Measurements from ENCODE around the gene FAM222B.
"Not testable (repeated sequence)": the region's sequence is repeated elsewhere in the genome, so short reads cannot be mapped to it uniquely, and the experiment has no call there.

FAM222B gene

DNA sequence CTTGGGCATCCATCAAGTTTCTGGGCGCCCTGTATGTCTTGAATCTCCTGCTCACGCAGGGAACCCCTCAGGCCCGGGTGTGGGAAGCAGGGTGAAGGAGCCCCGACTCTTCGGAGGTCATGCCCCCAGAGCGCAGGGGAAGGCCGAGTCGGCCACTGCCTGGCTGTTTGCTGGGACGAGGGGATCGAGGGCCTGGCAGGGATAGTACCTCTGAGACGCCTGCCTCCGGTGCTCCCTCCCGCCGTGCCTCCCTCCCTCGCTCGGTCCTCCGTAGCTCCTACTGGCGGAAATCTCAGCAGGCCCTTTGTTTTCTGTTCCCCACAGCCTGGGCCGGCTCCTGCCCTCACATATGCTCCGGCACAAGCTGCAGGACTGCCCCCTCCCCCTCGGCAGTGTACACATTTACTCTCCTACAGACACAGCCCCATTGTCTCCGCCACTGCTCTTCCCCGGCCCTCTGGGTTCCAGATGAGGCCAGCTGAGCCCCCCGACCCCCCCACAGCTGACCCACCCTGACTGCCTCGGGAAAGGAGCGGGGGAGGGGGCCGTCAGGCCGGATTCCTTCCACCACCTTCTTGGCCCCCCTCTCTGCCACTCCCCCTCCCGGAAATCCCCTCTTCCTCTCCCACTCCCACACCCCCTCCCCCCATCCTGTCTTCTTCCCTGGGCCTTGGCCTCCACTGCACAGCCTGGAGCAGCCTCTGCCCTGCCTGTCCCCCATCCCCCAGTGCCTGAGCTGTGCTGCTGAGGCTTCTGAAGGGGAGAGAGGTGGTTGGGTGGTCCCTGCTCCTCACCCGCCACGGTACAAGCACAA, 97.4 kb downstream of the FAM222B start:
- peak; percentile 55 for DNase-seq

- peak; percentile 66 for DNase-seq
These were observed 98.3 kb downstream of the FAM222B start for GRCh38 chr17:28744104-28744971.

DNA sequence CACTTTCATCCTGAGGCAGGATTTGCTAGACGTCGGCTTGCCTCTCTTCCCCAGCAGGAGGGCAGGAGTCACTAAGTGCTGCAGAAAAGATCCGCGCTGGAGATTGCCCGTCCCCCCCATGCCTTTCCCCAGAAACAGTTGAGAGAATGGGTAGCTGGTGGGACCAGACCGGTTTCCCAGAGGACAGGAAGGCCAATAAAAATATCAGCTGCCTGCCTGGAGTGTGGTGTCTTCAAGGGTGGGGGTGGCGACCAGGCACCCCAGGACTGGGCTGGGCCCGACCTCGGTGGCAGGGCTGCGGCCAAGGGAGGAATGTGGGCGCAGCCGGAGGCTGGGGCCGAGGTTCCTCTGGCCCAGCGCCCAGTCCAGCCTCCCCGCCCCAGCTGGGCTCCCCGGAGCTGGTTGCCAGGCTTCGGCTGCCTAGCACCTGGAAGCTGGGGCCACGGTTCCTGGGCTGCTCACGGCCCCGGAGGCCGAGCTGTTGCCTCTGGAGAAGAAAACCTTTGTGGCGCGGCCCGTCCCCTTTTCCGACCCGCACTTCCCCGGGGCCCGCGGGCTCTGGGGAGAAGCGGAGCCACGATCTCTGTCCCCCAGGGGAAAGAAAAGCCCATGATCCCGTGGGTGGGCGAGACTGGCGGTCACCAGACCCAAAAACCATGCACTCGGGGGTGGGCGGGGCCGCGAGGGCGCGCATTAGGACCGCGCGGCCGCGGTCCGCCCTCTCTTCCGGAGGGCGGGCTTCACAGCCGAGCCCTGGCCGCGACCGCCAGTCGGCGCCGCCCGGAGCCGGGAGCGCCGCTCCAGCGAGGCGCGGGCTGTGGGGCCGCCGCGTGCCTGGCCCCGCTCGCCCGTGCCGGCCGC, 99.1 kb downstream of the FAM222B start, which contains the start of gene TRAF4:
TRAF4 (plus strand) TSS at position 769 of the 861 bp plus-strand sequence. CDS start 102 bp downstream, outside the sequence.
- peak; percentile 91 for DNase-seq

GRCh38 chr17:28741358-28742349, 100.9 kb downstream of the FAM222B start:
- no peak for DNase-seq

DNA sequence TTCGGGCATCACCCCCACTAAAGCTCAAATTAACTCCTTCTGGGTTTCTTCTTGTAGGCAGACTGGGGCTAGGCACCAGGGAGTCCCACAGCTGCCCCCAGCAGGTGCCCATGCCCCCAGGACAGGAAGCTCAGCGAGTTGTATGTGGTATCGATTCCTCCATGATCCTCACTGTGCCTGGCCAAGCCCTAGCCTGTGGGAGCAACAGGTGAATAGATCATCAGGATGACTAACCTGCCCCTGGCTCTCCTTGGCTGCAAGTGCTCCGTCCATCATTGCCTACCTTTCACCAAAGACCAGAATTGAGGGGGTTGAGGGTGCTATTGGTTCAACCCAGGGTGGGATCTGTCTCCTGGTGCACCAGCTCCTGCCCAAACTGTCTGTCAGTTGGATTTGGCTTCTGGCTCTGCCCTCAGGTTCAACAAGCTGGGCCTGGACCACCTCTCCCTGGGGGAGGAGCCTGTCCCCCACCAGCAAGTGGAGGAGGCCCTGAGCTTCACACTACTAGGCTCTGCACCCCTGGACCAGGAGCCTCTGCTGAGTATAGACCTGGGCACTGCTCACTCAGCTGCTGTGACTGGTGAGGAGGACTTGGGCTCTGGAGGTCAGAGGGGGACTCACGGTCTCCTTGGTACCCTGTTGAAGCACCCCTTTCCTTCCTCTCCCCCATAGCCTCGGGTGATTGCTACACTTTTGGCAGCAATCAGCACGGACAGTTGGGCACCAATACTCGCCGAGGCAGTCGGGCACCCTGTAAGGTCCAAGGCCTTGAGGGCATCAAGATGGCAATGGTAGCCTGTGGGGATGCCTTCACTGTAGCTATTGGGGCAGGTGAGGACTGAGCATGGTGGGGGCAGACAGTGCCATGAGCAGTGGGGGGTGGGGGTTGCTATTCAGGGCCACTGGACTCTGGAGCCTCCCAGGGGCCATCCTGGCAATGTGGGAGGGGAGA, 101.9 kb downstream of the FAM222B start:
- no peak for DNase-seq

- DNase-seq, result no peak
These were observed 103.8 kb downstream of the FAM222B start for GRCh38 chr17:28738680-28739384.

GRCh38 chr17:28737770-28738679, 104.6 kb downstream of the FAM222B start:
- DNase-seq, result no peak

- DNase-seq, result no peak
These were observed 105.3 kb downstream of the FAM222B start for GRCh38 chr17:28737316-28737715.

GRCh38 chr17:28735913-28736769, 106.4 kb downstream of the FAM222B start:
- DNase-seq, result not testable (repeated sequence)

DNA sequence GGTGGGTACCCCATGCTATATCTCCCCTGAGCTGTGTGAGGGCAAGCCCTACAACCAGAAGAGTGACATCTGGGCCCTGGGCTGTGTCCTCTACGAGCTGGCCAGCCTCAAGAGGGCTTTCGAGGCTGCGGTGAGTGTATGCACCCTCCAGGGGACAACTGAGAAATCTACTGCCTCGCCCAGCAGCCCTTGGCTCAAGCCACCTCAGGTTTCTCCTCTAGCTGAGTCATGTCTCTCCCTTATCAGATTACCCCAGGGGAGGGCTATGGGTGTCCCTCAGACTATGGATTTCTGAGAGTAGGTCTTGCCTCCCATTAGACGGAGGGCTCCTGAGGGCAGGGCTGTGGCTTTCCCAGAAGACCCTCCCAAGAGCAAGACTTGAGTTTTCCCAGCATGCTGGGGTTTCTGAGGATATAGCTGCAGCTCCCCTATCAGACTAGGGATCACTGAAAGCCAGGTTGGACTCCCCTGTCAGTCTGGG, 107.3 kb downstream of the FAM222B start:
- DNase-seq, result no peak

DNA sequence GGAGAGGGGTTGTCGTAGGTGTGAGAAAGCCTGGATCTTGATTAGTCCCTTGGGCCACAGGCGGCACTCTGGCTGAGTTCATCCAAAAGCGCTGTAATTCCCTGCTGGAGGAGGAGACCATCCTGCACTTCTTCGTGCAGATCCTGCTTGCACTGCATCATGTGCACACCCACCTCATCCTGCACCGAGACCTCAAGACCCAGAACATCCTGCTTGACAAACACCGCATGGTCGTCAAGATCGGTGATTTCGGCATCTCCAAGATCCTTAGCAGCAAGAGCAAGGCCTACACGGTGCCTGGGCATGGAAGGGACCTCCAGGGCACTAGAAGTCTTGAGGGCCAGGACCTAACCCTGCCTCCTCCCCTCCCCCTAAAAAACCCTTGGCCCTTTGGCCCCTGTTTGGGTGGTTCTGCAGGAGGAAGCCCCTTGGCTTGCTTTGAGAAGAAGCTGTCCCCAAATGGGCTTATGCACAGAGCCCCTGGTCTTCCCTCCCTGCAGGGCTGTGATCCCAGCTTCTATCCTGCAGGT, 107.8 kb downstream of the FAM222B start:
- DNase-seq, result no peak

DNA sequence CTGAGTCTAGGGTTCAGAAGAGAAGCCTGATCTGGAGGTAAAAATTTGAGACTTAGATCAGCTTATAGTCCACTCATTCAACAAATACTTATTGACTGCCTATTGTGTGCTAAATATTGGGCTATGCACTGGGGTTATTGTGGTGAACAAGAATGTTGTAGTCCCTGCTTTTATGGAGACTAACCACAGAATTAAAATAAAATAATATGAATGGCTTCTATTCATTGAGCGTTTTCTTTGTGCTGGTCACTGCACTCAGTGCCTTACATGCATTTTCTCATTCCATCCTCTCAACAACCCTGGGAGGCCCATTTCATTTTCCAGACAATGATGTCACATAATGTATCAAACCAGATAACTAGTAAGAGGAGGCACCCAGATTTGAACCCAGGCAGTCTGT, 109.2 kb downstream of the FAM222B start:
- no peak for DNase-seq

DNA sequence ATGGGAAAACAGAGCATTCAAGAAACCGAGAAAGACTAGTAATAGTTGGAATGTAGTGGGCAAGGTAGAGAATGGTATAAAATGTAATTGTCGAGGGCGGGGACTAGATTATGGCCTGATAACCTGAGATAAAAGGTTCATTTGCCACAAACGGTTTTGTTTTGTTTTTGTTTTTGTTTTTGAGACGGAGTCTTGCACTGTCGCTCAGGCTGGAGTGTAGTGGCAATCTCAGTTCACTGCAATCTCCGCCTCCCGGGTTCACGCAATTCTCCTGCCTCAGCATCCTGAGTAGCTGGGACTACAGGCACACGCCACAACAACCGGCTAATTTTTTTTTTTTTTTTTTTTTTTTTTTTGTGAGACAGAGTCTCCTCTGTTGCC, 112.7 kb downstream of the FAM222B start:
- no peak for DNase-seq

DNA sequence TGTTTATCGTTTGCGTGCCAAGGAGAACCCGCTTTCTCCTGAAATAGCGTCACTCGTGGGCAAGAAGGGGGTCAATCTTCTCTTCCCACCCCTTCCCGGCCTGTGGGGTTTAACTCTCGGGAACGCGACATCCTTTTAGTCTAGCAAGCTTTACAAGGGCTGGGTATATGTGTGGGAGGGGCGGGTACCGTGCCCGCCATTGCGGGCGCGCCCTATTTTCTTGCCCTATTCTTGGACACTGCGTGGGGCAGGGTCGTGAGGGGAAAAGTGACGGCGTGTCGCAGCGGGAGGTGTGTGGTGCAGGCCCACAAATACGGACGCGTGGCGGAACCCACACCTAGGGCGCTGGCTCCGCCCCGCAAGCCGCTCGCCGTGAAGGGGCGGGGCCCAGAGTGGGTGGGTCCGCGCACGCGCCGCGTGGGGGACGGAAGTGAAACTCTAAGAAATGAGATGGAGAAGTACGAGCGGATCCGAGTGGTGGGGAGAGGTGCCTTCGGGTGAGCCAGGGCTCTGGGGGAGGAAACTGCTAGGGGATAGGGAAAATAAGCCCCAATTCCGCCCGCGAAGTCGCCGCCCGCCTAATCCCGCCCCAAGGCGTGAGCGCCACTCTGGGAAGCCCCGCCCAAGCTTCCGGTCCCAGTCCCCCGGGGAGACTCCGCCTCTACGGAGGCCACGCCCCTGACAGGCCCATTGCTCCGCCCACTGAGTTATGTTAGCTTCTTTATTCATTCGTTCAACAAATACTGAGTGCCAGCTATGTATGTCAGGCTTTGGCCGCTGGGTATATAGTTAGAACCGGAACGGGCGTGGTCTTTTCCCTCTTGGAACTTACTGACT, 114.0 kb downstream of the FAM222B start, which contains the start of gene NEK8:
NEK8 (plus strand) TSS at position 425 of the 837 bp plus-strand sequence; CDS start at position 451, 26 bp downstream.
- DNase-seq, result peak; percentile 93

GRCh38 chr17:28726627-28727491, 115.7 kb downstream of the FAM222B start:
- peak; percentile 91 for DNase-seq
